OCI-LY7 (cell line): Measurements from ENCODE around the gene HTR1E. TPM values are rescaled to one million over a fixed set of nuclear protein-coding genes. Genes with fewer than 3 reads are reported as not detected.
"Not testable (repeated sequence)": the region's sequence is repeated elsewhere in the genome, so short reads cannot be mapped to it uniquely, and the experiment has no call there.

Experiments used
- Bru-seq: library from RNA; stranded (reverse); fragments of 400-500 nt; gene quantifications from one replicate; lab custom pipeline; 2021; lab: Mats Ljungman, UMichigan
- BruChase-seq, 2 experiments: library from RNA; stranded (reverse); fragments of 400-500 nt; gene quantifications; one replicate each; lab custom pipeline; 2021; lab: Mats Ljungman, UMichigan
- BruUV-seq: library from RNA; stranded (reverse); fragments of 400-500 nt; replicated peaks from 2 replicates; lab custom pipeline; 2021; lab: Mats Ljungman, UMichigan
- CTCF ChIA-PET: fragments of 300-600 bp; sonication (Branson Sonifier 250); formaldehyde crosslinking; loops from one replicate; lab custom pipeline; 2022; ENCODE audit warnings: antibody characterized with exemption; ENCODE audit not compliant: unreplicated experiment; lab: Charles Lee
- POLR2A ChIA-PET: fragments of 300-600 bp; sonication (Branson Sonifier 250); formaldehyde crosslinking; loops from one replicate; lab custom pipeline; 2022; ENCODE audit warnings: antibody characterized with exemption; lab: Charles Lee
- DNase-seq: peaks from one replicate; pipeline ENCODE4 v3.0.0-alpha.2; 2015; ENCODE audit warnings: low spot score
- H2AFZ ChIP-seq: fragments of 200-600 bp; sonication (generic), shearing (Covaris generic); 2 replicates; pipeline ENCODE4 v1.6.1; 2014; ENCODE audit warnings: mild to moderate bottlenecking, antibody characterized with exemption, low read length, moderate library complexity
- H3K27ac ChIP-seq: fragments of 200-600 bp; sonication (generic); 2 replicates; pipeline ENCODE4 v1.5.1; 2014; ENCODE audit warnings: mixed run types, low read depth, mild to moderate bottlenecking, moderate library complexity, low read length, inconsistent platforms; ENCODE audit not compliant: poor library complexity, severe bottlenecking
- H3K36me3 ChIP-seq: fragments of 200-600 bp; sonication (generic); 2 replicates; pipeline ENCODE4 v1.6.1; 2014; ENCODE audit warnings: mild to moderate bottlenecking, antibody characterized with exemption, low read length, moderate library complexity, mixed read lengths; ENCODE audit not compliant: insufficient read depth
- H3K4me1 ChIP-seq: fragments of 200-600 bp; sonication (generic); 2 replicates; pipeline ENCODE4 v1.5.1; 2014; ENCODE audit warnings: mild to moderate bottlenecking, low read length; ENCODE audit not compliant: insufficient read depth, poor library complexity, severe bottlenecking
- H3K4me2 ChIP-seq: fragments of 200-600 bp; sonication (generic); 2 replicates; pipeline ENCODE4 v1.6.1; 2014; ENCODE audit warnings: mild to moderate bottlenecking, low read length
- H3K4me3 ChIP-seq: fragments of 200-600 bp; sonication (generic); 2 replicates; pipeline ENCODE4 v1.5.1; 2014; ENCODE audit warnings: mild to moderate bottlenecking, low read depth, low read length; ENCODE audit not compliant: poor library complexity, severe bottlenecking
- H3K79me2 ChIP-seq: fragments of 200-600 bp; sonication (generic); 2 replicates; pipeline ENCODE4 v1.6.1; 2016; ENCODE audit warnings: low read depth, mild to moderate bottlenecking, low read length, moderate library complexity, mixed read lengths; ENCODE audit not compliant: insufficient read depth
- H3K9me2 ChIP-seq: fragments of 200-600 bp; sonication (generic); 2 replicates; pipeline ENCODE4 v1.6.1; 2016; ENCODE audit warnings: mild to moderate bottlenecking, low read length, mixed read lengths; ENCODE audit not compliant: insufficient read depth
- H3K9me3 ChIP-seq: fragments of 200-600 bp; sonication (generic); 2 replicates; pipeline ENCODE4 v1.6.1; 2014; ENCODE audit warnings: mild to moderate bottlenecking, mixed run types, low read length, mixed read lengths
- H4K20me1 ChIP-seq: fragments of 200-600 bp; sonication (generic); 2 replicates; pipeline ENCODE4 v1.6.1; 2014; ENCODE audit warnings: mild to moderate bottlenecking, antibody characterized with exemption, low read length, moderate library complexity, mixed read lengths; ENCODE audit not compliant: insufficient read depth
- CTCF ChIP-seq: fragments of 200-600 bp; sonication (generic); conservative IDR thresholded peaks from 2 replicates; pipeline ENCODE4 v1.5.1; 2014; ENCODE audit warnings: mild to moderate bottlenecking, antibody characterized with exemption, low read length, moderate library complexity, mixed read lengths
- EZH2phosphoT487 ChIP-seq: fragments of 200-600 bp; sonication (generic); IDR thresholded peaks from 2 replicates; pipeline ENCODE4 v1.6.1; 2018; ENCODE audit warnings: low read depth, borderline replicate concordance, mild to moderate bottlenecking, mixed run types, antibody characterized with exemption, low read length, moderate library complexity, mixed read lengths
- intact Hi-C: fragments of 100-400 bp; cut with micrococcal nuclease; formaldehyde crosslinking; loops from one replicate; pipeline ENCODE4 v1.10.0; 2022; ENCODE audit not compliant: unreplicated experiment
- long read RNA-seq: library from polyadenylated mRNA; stranded (forward); transcript quantifications from one replicate; pipeline ENCODE4 v2.0.0, GENCODE V29; 2022
- total RNA-seq, 2 experiments: library from RNA; depleted of rRNA in 1 of 2; stranded (reverse); fragments of >200 nt in 1 of 2; shearing (Covaris generic) in 1 of 2; gene quantifications; 2 replicates each; pipeline ENCODE4 v1.2.3, GENCODE V29; 2014 to 2022

HTR1E gene
- total RNA-seq (2014; rRNA removed; shearing (Covaris generic)) (not detected in 2 replicates), total RNA-seq (2022) (not detected in 2 replicates), Bru-seq, nascent RNA (percentile 5 among the genes with signal in this experiment), BruChase-seq, experiment 1, labeled RNA remaining after a 6-hour chase (percentile 2 among the genes with signal in this experiment), BruChase-seq, experiment 2, labeled RNA remaining after a 2-hour chase (not detected)
- long read RNA-seq, result 0 reads

GRCh38 chr6:86937219-86938079 is at the start of gene HTR1E:
TSS of gene HTR1E (plus strand) at chr6:86937528. CDS start at chr6:87015335, 77,807 bp downstream.
- H3K9me3 ChIP-seq, result no peaks in the 10 kb centered on the region
- H3K9me2 ChIP-seq, result no peaks in the 10 kb centered on the region
- ChIA-PET POLR2A (no interaction called here), CTCF (no interaction called here)
- no peaks in the 10 kb centered on the region for H3K4me1 ChIP-seq
- H3K36me3 ChIP-seq, result no peaks in the 10 kb centered on the region
- BruUV-seq, result no TSS peak
- no peak for DNase-seq
- no peaks in the 10 kb centered on the region for H3K79me2 ChIP-seq
- TF ChIP-seq EZH2phosphoT487, result no peak
- peak; percentile 57 for TF ChIP-seq CTCF
- H3K4me3 ChIP-seq, result no peak within 1 kb of the TSS
- intact Hi-C loops, result no loop called here
- no peak within 1 kb of the TSS for H3K27ac ChIP-seq
- no peak within 1 kb of the TSS for H2AFZ ChIP-seq
- no peaks in the 10 kb centered on the region for H4K20me1 ChIP-seq
- no peak within 1 kb of the TSS for H3K4me2 ChIP-seq

- TF ChIP-seq CTCF (no peak), EZH2phosphoT487 (no peak)
These were observed 49.0 kb upstream of the HTR1E start for GRCh38 chr6:86888301-86888700.

GRCh38 chr6:86897265-86897664 is 40.1 kb upstream of the HTR1E start:
- H4K20me1 ChIP-seq, DNase-seq, H3K9me3 ChIP-seq, H3K9me2 ChIP-seq, intact Hi-C loops, H3K4me1 ChIP-seq, H3K27ac ChIP-seq, CTCF ChIA-PET, H3K4me3 ChIP-seq, H3K4me2 ChIP-seq, BruUV-seq, H3K36me3 ChIP-seq, H2AFZ ChIP-seq, POLR2A ChIA-PET, H3K79me2 ChIP-seq: not testable (repeated sequence)

More at GRCh38 chr6:86888301-86888700, 49.0 kb upstream of the HTR1E start:
- no peak for DNase-seq
- H3K9me3 ChIP-seq, result no peaks in the 10 kb centered on the region
- no peaks in the 10 kb centered on the region for H3K79me2 ChIP-seq
- H3K9me2 ChIP-seq, result no peaks in the 10 kb centered on the region
- intact Hi-C loops, result no loop called here
- no peak overlapping the region for H3K4me3 ChIP-seq
- ChIA-PET POLR2A (no interaction called here), CTCF (no interaction called here)
- H3K4me2 ChIP-seq, result no peak overlapping the region
- no peak overlapping the region for H3K27ac ChIP-seq
- H3K36me3 ChIP-seq, result no peaks in the 10 kb centered on the region
- no peaks in the 10 kb centered on the region for H4K20me1 ChIP-seq
- no TSS peak for BruUV-seq
- H2AFZ ChIP-seq, result no peak overlapping the region
- no peaks in the 10 kb centered on the region for H3K4me1 ChIP-seq
